A549 (cell line): ENCODE results near the gene USP20. TPM values are rescaled to one million over a fixed set of nuclear protein-coding genes. Genes with fewer than 3 reads are reported as not detected.

ENCODE experiments used
- ATAC-seq, 2 experiments: fragments of 200-7000 bp in 1 of 2; fragments of >200 bp in 1 of 2; cut with Nextera tagmentation in 1 of 2; cut with Tn5 transposase in 1 of 2; 3 replicates each; pipeline versions ENCODE4 v1.8.0 to v1.9.1; 2018 to 2020; ENCODE audit warnings: mild to moderate bottlenecking in 1 of 2, moderate library complexity in 1 of 2
- CTCF ChIA-PET: fragments of 300-600 bp; sonication (Branson Sonifier 250); formaldehyde crosslinking; extraction: SDS; loops from one replicate; lab custom pipeline; 2021; ENCODE audit warnings: antibody characterized with exemption, inconsistent platforms; lab: Yijun Ruan, JAX
- POLR2A ChIA-PET: fragments of 350-600 bp; formaldehyde crosslinking; extraction: SDS; loops from one replicate; lab custom pipeline; 2021; ENCODE audit warnings: antibody characterized with exemption, inconsistent platforms; lab: Yijun Ruan, JAX
- DNase-seq, 2 experiments: peaks; one replicate each; pipeline versions ENCODE4 v3.0.0 to v3.0.0-alpha.2; 2011 to 2016; ENCODE audit warnings: low read depth in 1 of 2, low spot score in 1 of 2
- FAIRE-seq: peaks from 2 replicates; lab custom pipeline; 2011; peaks lifted over from hg19 to GRCh38; lab: Jason Lieb, UNC
- H3K27ac ChIP-seq, 2 experiments: fragments of >200 bp; sonication (Bioruptor Twin); formaldehyde crosslinking; 3 replicates each; pipeline ENCODE4 v1.5.1; 2016 to 2017
- H3K4me1 ChIP-seq: fragments of >200 bp; sonication (Bioruptor Twin); formaldehyde crosslinking; 3 replicates; pipeline ENCODE4 v1.6.1; 2016
- H3K4me2 ChIP-seq: fragments of >200 bp; sonication (Bioruptor Twin); formaldehyde crosslinking; 3 replicates; pipeline ENCODE4 v1.6.1; 2016
- H3K4me3 ChIP-seq: fragments of >200 bp; sonication (Bioruptor Twin); formaldehyde crosslinking; 3 replicates; pipeline ENCODE4 v1.5.1; 2016
- H3K9me3 ChIP-seq: fragments of >200 bp; sonication (Bioruptor Twin); formaldehyde crosslinking; 3 replicates; pipeline ENCODE4 v1.6.1; 2016
- CBX8 ChIP-seq: fragments of 200-600 bp; sonication (generic); IDR thresholded peaks from 2 replicates; pipeline ENCODE4 v1.6.1; 2016
- FOSB ChIP-seq: fragments of 250-450 bp; sonication (Bioruptor Pico); IDR thresholded peaks from 2 replicates; pipeline ENCODE4 v1.5.0; 2020; ENCODE audit warnings: mild to moderate bottlenecking, moderate library complexity
- HDAC2 ChIP-seq: fragments of 200-600 bp; sonication (generic); IDR thresholded peaks from 2 replicates; pipeline ENCODE4 v1.6.1; 2016
- HEYL ChIP-seq: fragments of 250-450 bp; sonication (Bioruptor Pico); IDR thresholded peaks from 2 replicates; pipeline ENCODE4 v1.8.0; 2021; ENCODE audit warnings: mild to moderate bottlenecking, moderate library complexity
- HOXA7 ChIP-seq: fragments of 250-450 bp; sonication (Bioruptor Pico); IDR thresholded peaks from 2 replicates; pipeline ENCODE4 v1.5.0; 2020; ENCODE audit warnings: mild to moderate bottlenecking, moderate library complexity
- HOXB13 ChIP-seq: fragments of 250-450 bp; sonication (Bioruptor Pico); IDR thresholded peaks from 2 replicates; pipeline ENCODE4 v1.5.0; 2020; ENCODE audit warnings: low read depth, mild to moderate bottlenecking, moderate library complexity
- JUN ChIP-seq, 2 experiments: fragments of >200 bp; sonication (Bioruptor Twin); formaldehyde crosslinking; IDR thresholded peaks; 2 replicates in 1 of 2; 3 replicates in 1 of 2; pipeline ENCODE4 v1.6.1; 2016 to 2017
- JUNB ChIP-seq: fragments of >200 bp; sonication (Bioruptor Twin); formaldehyde crosslinking; IDR thresholded peaks from 2 replicates; pipeline ENCODE4 v1.6.1; 2016
- KDM1A ChIP-seq: fragments of 200-600 bp; sonication (generic); IDR thresholded peaks from 2 replicates; pipeline ENCODE4 v1.6.1; 2016; ENCODE audit warnings: low read depth, mild to moderate bottlenecking
- MYC ChIP-seq: IDR thresholded peaks from 2 replicates; pipeline ENCODE4 v1.6.1; 2012; ENCODE audit warnings: mild to moderate bottlenecking, inconsistent platforms, low read length, improper control_type of control experiment, borderline replicate concordance
- NFE2L2 ChIP-seq: fragments of 150-350 bp; conservative IDR thresholded peaks from 2 replicates; pipeline ENCODE4 v1.6.1; 2014; ENCODE audit warnings: low read length
- NPAS2 ChIP-seq: fragments of 250-450 bp; sonication (Bioruptor Pico); IDR thresholded peaks from 2 replicates; pipeline ENCODE4 v1.8.0; 2022; ENCODE audit warnings: mild to moderate bottlenecking, moderate library complexity, borderline replicate concordance
- NR3C1 ChIP-seq: fragments of >200 bp; sonication (Bioruptor Twin); formaldehyde crosslinking; IDR thresholded peaks from 3 replicates; pipeline ENCODE4 v1.6.1; 2017
- PHF8 ChIP-seq: fragments of 200-600 bp; sonication (generic); IDR thresholded peaks from 2 replicates; pipeline ENCODE4 v1.6.1; 2016; ENCODE audit warnings: low read depth, mild to moderate bottlenecking, antibody characterized with exemption, moderate library complexity, borderline replicate concordance
- RCOR1 ChIP-seq: fragments of 150-350 bp; IDR thresholded peaks from 2 replicates; pipeline ENCODE4 v1.6.1; 2014; ENCODE audit warnings: antibody characterized with exemption, low read length, low read depth
- RFX5 ChIP-seq: fragments of 450-650 bp; IDR thresholded peaks from 2 replicates; pipeline ENCODE4 v1.7.1; 2014; ENCODE audit warnings: antibody characterized with exemption, mild to moderate bottlenecking, moderate library complexity
- TP53 ChIP-seq: fragments of 250-450 bp; sonication (Bioruptor Pico); IDR thresholded peaks from 2 replicates; pipeline ENCODE4 v1.5.0; 2021; ENCODE audit warnings: mild to moderate bottlenecking, moderate library complexity
- ZNF302 ChIP-seq: fragments of 250-450 bp; sonication (Bioruptor Pico); IDR thresholded peaks from 2 replicates; pipeline ENCODE4 v1.9.0; 2021; ENCODE audit warnings: inconsistent platforms, mild to moderate bottlenecking, moderate library complexity
- WGBS: methylation state at CpG from one replicate; pipeline ENCODE4 v1.1.6; 2017; ENCODE audit errors: missing lambda C conversion rate; 5-methylcytosine and 5-hydroxymethylcytosine counted together
- polyA plus RNA-seq, 4 experiments: library from polyadenylated mRNA; depleted of rRNA in 3 of 4; stranded (reverse); fragments of >200 nt; fragmentation: RNase III in 1 of 4; extraction: RNeasy Plus Mini Kit Qiagen cat#74134 plus additional on column Dnase treatment in 1 of 4; gene quantifications; 2 replicates in 3 of 4; 3 replicates in 1 of 4; pipeline ENCODE4 v1.2.3, GENCODE V29; 2011 to 2017
- TF ChIP-seq, protein P1 (sequence below): fragments of >200 bp; sonication (Bioruptor Twin); formaldehyde crosslinking; IDR thresholded peaks from 3 replicates; pipeline ENCODE4 v1.5.1; 2016
- TF ChIP-seq, protein P2 (sequence below): fragments of 150-350 bp; IDR thresholded peaks from 2 replicates; pipeline ENCODE4 v1.6.1; 2014; ENCODE audit warnings: low read depth, mild to moderate bottlenecking, low read length
- TF ChIP-seq, protein P3 (sequence below): fragments of 450-650 bp; IDR thresholded peaks from 2 replicates; pipeline ENCODE4 v1.6.1; 2014; ENCODE audit warnings: antibody characterized with exemption
- TF ChIP-seq, protein P4 (sequence below): fragments of >200 bp; sonication (Bioruptor Twin); formaldehyde crosslinking; IDR thresholded peaks from 2 replicates; pipeline ENCODE4 v1.6.1; 2016
- TF ChIP-seq, protein P5 (sequence below): fragments of 250-450 bp; sonication (Bioruptor Pico); IDR thresholded peaks from 2 replicates; pipeline ENCODE4 v1.5.0; 2021; ENCODE audit warnings: mild to moderate bottlenecking, moderate library complexity, borderline replicate concordance

The USP20 gene
- polyA plus RNA-seq, 2 of the 4 experiments (the other 2 are of a cell fraction), result 3.9 to 5.0 TPM

DNA sequence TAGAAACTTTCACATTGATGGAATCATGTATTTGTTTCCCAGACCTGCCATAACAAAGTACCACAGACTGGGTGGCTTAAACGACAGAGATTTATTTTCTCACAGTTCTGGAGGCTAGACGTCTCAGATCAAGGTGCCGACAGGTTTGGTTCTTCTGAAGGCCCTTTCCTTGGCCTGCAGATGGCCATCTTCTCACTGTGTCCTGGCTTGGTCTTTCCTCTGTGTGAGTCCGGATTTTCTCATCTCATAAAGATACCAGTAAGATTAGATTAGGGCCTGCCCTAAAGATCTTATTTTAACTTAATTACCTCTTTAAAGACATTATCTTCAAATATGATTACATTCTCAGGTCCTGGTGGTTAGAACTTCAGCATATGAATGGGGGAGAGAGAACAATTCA is 5.8 kb downstream of the USP20 start:
- POLR2A ChIA-PET, result no interaction called here
- H3K4me1 ChIP-seq, result 0 out of 3 replicates have a peak, but pooled peaks cover 3% of the 10 kb centered on the region
- no peak overlapping the region for H3K4me2 ChIP-seq
- ATAC-seq (no peak), DNase-seq (no peak), FAIRE-seq (no peak)
- no peak overlapping the region for H3K4me3 ChIP-seq
- WGBS, result 80% methylated on average over 4 of the region's 4 CpGs
- TF ChIP-seq NPAS2 (CRISPR knock-in tag), result no peak
- TF ChIP-seq, protein P1, sequence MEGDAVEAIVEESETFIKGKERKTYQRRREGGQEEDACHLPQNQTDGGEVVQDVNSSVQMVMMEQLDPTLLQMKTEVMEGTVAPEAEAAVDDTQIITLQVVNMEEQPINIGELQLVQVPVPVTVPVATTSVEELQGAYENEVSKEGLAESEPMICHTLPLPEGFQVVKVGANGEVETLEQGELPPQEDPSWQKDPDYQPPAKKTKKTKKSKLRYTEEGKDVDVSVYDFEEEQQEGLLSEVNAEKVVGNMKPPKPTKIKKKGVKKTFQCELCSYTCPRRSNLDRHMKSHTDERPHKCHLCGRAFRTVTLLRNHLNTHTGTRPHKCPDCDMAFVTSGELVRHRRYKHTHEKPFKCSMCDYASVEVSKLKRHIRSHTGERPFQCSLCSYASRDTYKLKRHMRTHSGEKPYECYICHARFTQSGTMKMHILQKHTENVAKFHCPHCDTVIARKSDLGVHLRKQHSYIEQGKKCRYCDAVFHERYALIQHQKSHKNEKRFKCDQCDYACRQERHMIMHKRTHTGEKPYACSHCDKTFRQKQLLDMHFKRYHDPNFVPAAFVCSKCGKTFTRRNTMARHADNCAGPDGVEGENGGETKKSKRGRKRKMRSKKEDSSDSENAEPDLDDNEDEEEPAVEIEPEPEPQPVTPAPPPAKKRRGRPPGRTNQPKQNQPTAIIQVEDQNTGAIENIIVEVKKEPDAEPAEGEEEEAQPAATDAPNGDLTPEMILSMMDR, result no peak
- TF ChIP-seq, all 56 proteins: peak for 0
- CTCF ChIA-PET, result interaction anchor here (0.6 kb wide), 1 partner anchor 152 kb away, joined by 4 read pairs; no protein-coding TSS in a partner anchor
- no peak overlapping the region for H3K27ac ChIP-seq
- H3K9me3 ChIP-seq, result no peaks in the 10 kb centered on the region

DNA sequence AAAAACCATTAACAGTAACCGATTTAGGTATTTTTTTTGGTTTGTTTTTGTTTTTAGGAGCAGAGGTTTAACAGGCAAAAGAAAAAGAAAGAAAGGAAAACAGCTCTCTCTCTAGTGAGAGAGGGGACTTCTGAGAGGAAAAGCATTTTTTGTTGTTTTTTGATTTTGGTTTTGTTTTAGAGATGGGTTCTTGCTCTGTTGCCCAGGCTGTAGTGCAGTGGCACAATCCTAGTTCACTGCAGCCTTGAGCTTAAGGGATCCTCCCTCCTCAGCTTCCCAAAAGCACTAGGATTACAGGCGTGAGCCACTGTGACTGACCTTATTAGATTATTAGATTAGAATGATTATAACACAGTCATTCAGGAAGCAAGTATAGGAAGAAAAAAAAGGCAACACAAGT is 10.1 kb downstream of the USP20 start:
- ATAC-seq, result no peak
- FAIRE-seq, result no peak
- Histone ChIP-seq H3K4me1 (no peaks in the 10 kb centered on the region), H3K4me2 (no peak overlapping the region), H3K4me3 (no peak overlapping the region), H3K9me3 (no peaks in the 10 kb centered on the region), H3K27ac (no peak overlapping the region)
- no peak for DNase-seq
- whole genome bisulfite sequencing, result 52% methylated on average over 2 of the region's 2 CpGs
- no peak for TF ChIP-seq HEYL (CRISPR knock-in tag)
- TF ChIP-seq JUNB, result no peak
- TF ChIP-seq, protein P2, sequence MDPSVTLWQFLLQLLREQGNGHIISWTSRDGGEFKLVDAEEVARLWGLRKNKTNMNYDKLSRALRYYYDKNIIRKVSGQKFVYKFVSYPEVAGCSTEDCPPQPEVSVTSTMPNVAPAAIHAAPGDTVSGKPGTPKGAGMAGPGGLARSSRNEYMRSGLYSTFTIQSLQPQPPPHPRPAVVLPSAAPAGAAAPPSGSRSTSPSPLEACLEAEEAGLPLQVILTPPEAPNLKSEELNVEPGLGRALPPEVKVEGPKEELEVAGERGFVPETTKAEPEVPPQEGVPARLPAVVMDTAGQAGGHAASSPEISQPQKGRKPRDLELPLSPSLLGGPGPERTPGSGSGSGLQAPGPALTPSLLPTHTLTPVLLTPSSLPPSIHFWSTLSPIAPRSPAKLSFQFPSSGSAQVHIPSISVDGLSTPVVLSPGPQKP, result no peak
- TF ChIP-seq RFX5, result no peak
- no peak for TF ChIP-seq MYC
- no peak for TF ChIP-seq RCOR1
- TF ChIP-seq, protein P3, sequence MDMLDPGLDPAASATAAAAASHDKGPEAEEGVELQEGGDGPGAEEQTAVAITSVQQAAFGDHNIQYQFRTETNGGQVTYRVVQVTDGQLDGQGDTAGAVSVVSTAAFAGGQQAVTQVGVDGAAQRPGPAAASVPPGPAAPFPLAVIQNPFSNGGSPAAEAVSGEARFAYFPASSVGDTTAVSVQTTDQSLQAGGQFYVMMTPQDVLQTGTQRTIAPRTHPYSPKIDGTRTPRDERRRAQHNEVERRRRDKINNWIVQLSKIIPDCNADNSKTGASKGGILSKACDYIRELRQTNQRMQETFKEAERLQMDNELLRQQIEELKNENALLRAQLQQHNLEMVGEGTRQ, result no peak
- TF ChIP-seq, protein P4, sequence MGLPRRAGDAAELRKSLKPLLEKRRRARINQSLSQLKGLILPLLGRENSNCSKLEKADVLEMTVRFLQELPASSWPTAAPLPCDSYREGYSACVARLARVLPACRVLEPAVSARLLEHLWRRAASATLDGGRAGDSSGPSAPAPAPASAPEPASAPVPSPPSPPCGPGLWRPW, result no peak
- CTCF ChIA-PET, result interaction anchor here (0.9 to 1.2 kb wide), 2 partner anchors 11 to 279 kb away, joined by 3 read pairs; no protein-coding TSS in a partner anchor
- POLR2A ChIA-PET, result no interaction called here

DNA sequence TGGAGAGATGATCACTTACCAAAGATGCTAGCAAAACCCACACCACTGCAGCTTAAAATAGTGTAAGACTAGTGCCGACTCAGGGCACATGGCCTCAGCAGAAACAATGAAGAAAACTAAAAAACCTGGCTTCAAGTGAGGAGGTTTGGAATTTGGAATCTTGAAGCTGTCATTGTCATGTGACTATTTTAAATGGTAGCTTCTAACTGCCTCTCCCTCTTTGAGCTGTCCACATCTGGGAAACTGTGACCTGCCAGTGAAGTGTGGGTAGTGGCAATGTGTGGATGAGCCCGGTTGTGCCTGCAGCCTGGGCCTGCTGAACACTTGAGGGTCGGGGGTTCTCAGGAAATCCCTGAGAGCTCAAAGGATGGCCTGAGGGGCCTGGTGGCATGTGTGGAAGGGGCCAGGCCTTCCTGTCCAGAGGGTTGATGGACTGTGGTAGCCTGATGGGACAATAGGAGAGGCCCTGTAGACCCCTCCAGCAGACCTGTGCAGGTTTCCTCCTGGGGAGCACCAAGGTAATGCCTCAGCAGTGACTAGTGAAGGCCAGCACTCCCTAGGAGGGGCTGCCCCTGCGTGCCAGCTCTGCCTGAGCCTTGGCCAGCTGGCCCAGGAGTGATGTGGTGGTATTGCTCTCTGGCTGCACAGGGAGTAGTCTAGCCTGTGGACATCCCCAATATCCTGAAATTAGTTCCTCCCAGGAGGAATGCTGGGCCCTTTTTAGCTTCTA is 13.6 kb downstream of the USP20 start:
- H3K9me3 ChIP-seq, result no peaks in the 10 kb centered on the region
- no peak for TF ChIP-seq NFE2L2
- TF ChIP-seq JUNB, result no peak
- TF ChIP-seq PHF8, result no peak
- no peak for TF ChIP-seq ZNF302
- TF ChIP-seq HOXB13 (CRISPR knock-in tag), result no peak
- TF ChIP-seq NR3C1, result no peak
- TF ChIP-seq, protein P4, result no peak
- TF ChIP-seq FOSB (CRISPR knock-in tag), result no peak
- no peak for TF ChIP-seq HOXA7 (CRISPR knock-in tag)
- TF ChIP-seq, protein P5, sequence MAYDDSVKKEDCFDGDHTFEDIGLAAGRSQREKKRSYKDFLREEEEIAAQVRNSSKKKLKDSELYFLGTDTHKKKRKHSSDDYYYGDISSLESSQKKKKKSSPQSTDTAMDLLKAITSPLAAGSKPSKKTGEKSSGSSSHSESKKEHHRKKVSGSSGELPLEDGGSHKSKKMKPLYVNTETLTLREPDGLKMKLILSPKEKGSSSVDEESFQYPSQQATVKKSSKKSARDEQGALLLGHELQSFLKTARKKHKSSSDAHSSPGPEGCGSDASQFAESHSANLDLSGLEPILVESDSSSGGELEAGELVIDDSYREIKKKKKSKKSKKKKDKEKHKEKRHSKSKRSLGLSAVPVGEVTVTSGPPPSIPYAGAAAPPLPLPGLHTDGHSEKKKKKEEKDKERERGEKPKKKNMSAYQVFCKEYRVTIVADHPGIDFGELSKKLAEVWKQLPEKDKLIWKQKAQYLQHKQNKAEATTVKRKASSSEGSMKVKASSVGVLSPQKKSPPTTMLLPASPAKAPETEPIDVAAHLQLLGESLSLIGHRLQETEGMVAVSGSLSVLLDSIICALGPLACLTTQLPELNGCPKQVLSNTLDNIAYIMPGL (CRISPR knock-in tag), result no peak
- TF ChIP-seq KDM1A, result no peak
- no peak for TF ChIP-seq MYC
- no peak for TF ChIP-seq NPAS2 (CRISPR knock-in tag)
- TF ChIP-seq CBX8, result no peak
- TF ChIP-seq HDAC2, result no peak
- TF ChIP-seq RFX5, result no peak
- no peak for TF ChIP-seq JUN (IDR thresholded peaks at IDR 0.05)
- no peak for TF ChIP-seq TP53
- TF ChIP-seq, protein P3, result no peak
- H3K4me1 ChIP-seq, result no peaks in the 10 kb centered on the region
- ATAC-seq (peak; percentile 13 to 34; a peak in 4 of 6 replicates), FAIRE-seq (no peak), DNase-seq (no peak)
- H3K4me3 ChIP-seq, result no peak overlapping the region
- 76% methylated on average over 4 of the region's 4 CpGs for WGBS
- CTCF ChIA-PET, result interaction anchor here (0.6 to 1.5 kb wide), 5 partner anchors 10 to 717 kb away, joined by 3 to 5 read pairs (median 3); no protein-coding TSS in a partner anchor
- H3K4me2 ChIP-seq, result no peak overlapping the region
- H3K27ac ChIP-seq, result no peak overlapping the region
- POLR2A ChIA-PET, result no interaction called here
